Vagina (tissue), 2 donors: ENCODE measurements around the gene CAPN9.

Experiments
- CTCF ChIP-seq, 3 experiments: fragments of 450-650 bp in 2 of 3; fragments of 200-600 bp in 1 of 3; sonication (generic) in 1 of 3; IDR thresholded peaks; one replicate each; pipeline ENCODE4 v1.5.1; 2017 to 2019; ENCODE audit warnings: antibody characterized with exemption in 3 of 3, mild to moderate bottlenecking in 2 of 3, moderate library complexity in 2 of 3
- POLR2A ChIP-seq, 2 donors: fragments of 450-650 bp; IDR thresholded peaks; one replicate each; pipeline ENCODE4 v1.6.1; 2017; ENCODE audit warnings: antibody characterized with exemption in 2 of 2, mild to moderate bottlenecking in 2 of 2, moderate library complexity in 2 of 2
- POLR2AphosphoS5 ChIP-seq, 2 donors: sonication (generic); formaldehyde crosslinking; IDR thresholded peaks; one replicate each; pipeline ENCODE4 v1.9.0; 2017; ENCODE audit warnings: antibody characterized with exemption in 2 of 2, mild to moderate bottlenecking in 2 of 2, low read depth in 1 of 2; ENCODE audit not compliant: insufficient read depth in 1 of 2

- no peak for TF ChIP-seq POLR2A (IDR thresholded peaks at IDR 0.05)
- TF ChIP-seq POLR2AphosphoS5 (IDR thresholded peaks at IDR 0.05; ENCODE audit: insufficient read depth in 1 of 2, low read depth in 1 of 2), result no peak
- no peak for TF ChIP-seq CTCF (IDR thresholded peaks at IDR 0.05)
Measured at GRCh38 chr1:230708631-230709580, 38.3 kb upstream of the CAPN9 start.
